Spinal cord (tissue), 10 donors: ENCODE data around the gene FOXN3. TPM values are rescaled to one million over a fixed set of nuclear protein-coding genes. Genes with fewer than 3 reads are reported as not detected.

Experiments
- DNase-seq, 6 donors: peaks; one replicate each; pipeline versions ENCODE4 v3.0.0 to v3.0.0-alpha.2; 2013 to 2015; ENCODE audit warnings: low spot score in 6 of 6, low read depth in 4 of 6
- H3K27ac ChIP-seq: one replicate; pipeline ENCODE4 v1.5.1; 2013; ENCODE audit warnings: low read depth, low read length, control low read depth
- H3K27me3 ChIP-seq: one replicate; pipeline ENCODE4 v1.6.1; 2013; ENCODE audit warnings: low read length; ENCODE audit not compliant: control insufficient read depth, insufficient read depth
- H3K36me3 ChIP-seq: one replicate; pipeline ENCODE4 v1.6.1; 2013; ENCODE audit warnings: low read length; ENCODE audit not compliant: control insufficient read depth, insufficient read depth
- H3K4me1 ChIP-seq: one replicate; pipeline ENCODE4 v1.6.1; 2013; ENCODE audit warnings: low read length; ENCODE audit not compliant: control insufficient read depth, insufficient read depth
- H3K4me3 ChIP-seq: one replicate; pipeline ENCODE4 v1.5.1; 2013; ENCODE audit warnings: low read depth, low read length, control low read depth
- H3K9me3 ChIP-seq: one replicate; pipeline ENCODE4 v1.6.1; 2013; ENCODE audit warnings: low read length; ENCODE audit not compliant: control insufficient read depth, insufficient read depth
- WGBS: methylation state at CpG from one replicate; pipeline ENCODE4 v1.1.5; 2013; ENCODE audit warnings: missing lambda C conversion rate; ENCODE audit not compliant: insufficient coverage; 5-methylcytosine and 5-hydroxymethylcytosine counted together
- polyA plus RNA-seq, 2 donors: library from polyadenylated mRNA; unstranded; fragments of 120-200 nt; gene quantifications; one replicate each; pipeline ENCODE4 v1.2.1, GENCODE V29; 2013; ENCODE audit not compliant: insufficient read length in 2 of 2
- total RNA-seq, 2 donors: library from RNA; depleted of rRNA in 1 of 2; stranded (reverse); fragments of 120-200 nt in 1 of 2; fragments of >200 nt in 1 of 2; gene quantifications; one replicate each; pipeline versions ENCODE4 v1.2.3 to v1.2.4, GENCODE V29; 2013 to 2014
- donor health status: healthy.

The FOXN3 gene
- total and polyA plus RNA-seq, 4 donors, result 37.8 to 56.8 (median 46.8) TPM

- Histone ChIP-seq H3K27me3 (no peaks in the 10 kb centered on the region), H3K4me1 (peaks cover 14% of the 10 kb centered on the region), H3K4me3 (no peak overlapping the region), H3K36me3 (peaks cover 9% of the 10 kb centered on the region), H3K27ac (no peak overlapping the region), H3K9me3 (no peaks in the 10 kb centered on the region)
- WGBS, result 92% methylated on average over 10 of the region's 14 CpGs
- no peak for DNase-seq
Observed at GRCh38 chr14:89180546-89180945, 236.5 kb downstream of the FOXN3 start.

- H3K27me3 ChIP-seq, result no peaks in the 10 kb centered on the region
- H3K27ac ChIP-seq, result no peak overlapping the region
- H3K4me1 ChIP-seq, result peaks cover 8% of the 10 kb centered on the region
- no peak overlapping the region for H3K4me3 ChIP-seq
- WGBS, result 94% methylated on average over 8 of the region's 13 CpGs
- peaks cover 9% of the 10 kb centered on the region for H3K36me3 ChIP-seq
- H3K9me3 ChIP-seq, result no peaks in the 10 kb centered on the region
- no peak for DNase-seq
Observed at GRCh38 chr14:89179891-89180404, 237.1 kb downstream of the FOXN3 start.

GRCh38 chr14:89178800-89179535 is 238.1 kb downstream of the FOXN3 start:
- no peak for DNase-seq
- H3K27me3 ChIP-seq, result no peaks in the 10 kb centered on the region
- H3K9me3 ChIP-seq, result no peaks in the 10 kb centered on the region
- 88% methylated on average over 5 of the region's 7 CpGs for whole genome bisulfite sequencing
- H3K4me3 ChIP-seq, result no peak overlapping the region
- no peaks in the 10 kb centered on the region for H3K4me1 ChIP-seq
- H3K27ac ChIP-seq, result no peak overlapping the region
- peaks cover 9% of the 10 kb centered on the region for H3K36me3 ChIP-seq

- H3K27ac ChIP-seq, result no peak overlapping the region
- H3K4me3 ChIP-seq, result no peak overlapping the region
- 100% methylated on average over 1 of the region's 2 CpGs for WGBS
Observed at GRCh38 chr14:89178376-89178775, 238.7 kb downstream of the FOXN3 start.

GRCh38 chr14:89175881-89176799 is 240.9 kb downstream of the FOXN3 start:
- Histone ChIP-seq H3K36me3 (peaks cover 11% of the 10 kb centered on the region), H3K27me3 (no peaks in the 10 kb centered on the region), H3K9me3 (peaks cover 2% of the 10 kb centered on the region), H3K4me3 (no peak overlapping the region), H3K4me1 (no peaks in the 10 kb centered on the region), H3K27ac (no peak overlapping the region)
- 34% methylated on average over 2 of the region's 8 CpGs for WGBS
- peak in 1 of 6 donors; percentile 45 for DNase-seq

More at GRCh38 chr14:89178376-89178775, 238.7 kb downstream of the FOXN3 start:
- Histone ChIP-seq H3K9me3 (no peaks in the 10 kb centered on the region), H3K4me1 (no peaks in the 10 kb centered on the region), H3K27me3 (no peaks in the 10 kb centered on the region), H3K36me3 (peaks cover 11% of the 10 kb centered on the region)
- DNase-seq, result no peak

GRCh38 chr14:89171628-89172027 is 245.4 kb downstream of the FOXN3 start:
- Histone ChIP-seq H3K9me3 (peaks cover 2% of the 10 kb centered on the region), H3K4me1 (no peaks in the 10 kb centered on the region), H3K4me3 (no peak overlapping the region), H3K36me3 (peaks cover 2% of the 10 kb centered on the region), H3K27ac (no peak overlapping the region), H3K27me3 (no peaks in the 10 kb centered on the region)
- DNase-seq, result no peak

GRCh38 chr14:89171168-89171567 is 245.9 kb downstream of the FOXN3 start:
- H3K27me3 ChIP-seq, result no peaks in the 10 kb centered on the region
- DNase-seq, result no peak
- H3K9me3 ChIP-seq, result peaks cover 2% of the 10 kb centered on the region
- H3K27ac ChIP-seq, result no peak overlapping the region
- WGBS, result no CpG with 5 or more reads among the region's 2 CpGs
- no peak overlapping the region for H3K4me3 ChIP-seq
- peaks cover 2% of the 10 kb centered on the region for H3K36me3 ChIP-seq
- no peaks in the 10 kb centered on the region for H3K4me1 ChIP-seq

- 90% methylated on average over 6 of the region's 6 CpGs for WGBS
- Histone ChIP-seq H3K36me3 (peaks cover 6% of the 10 kb centered on the region), H3K4me3 (no peak overlapping the region), H3K27ac (no peak overlapping the region), H3K27me3 (no peaks in the 10 kb centered on the region), H3K4me1 (peaks cover 9% of the 10 kb centered on the region), H3K9me3 (peaks cover 2% of the 10 kb centered on the region)
- no peak for DNase-seq
Observed at GRCh38 chr14:89167705-89168104, 249.3 kb downstream of the FOXN3 start.

GRCh38 chr14:89166633-89167032 is 250.4 kb downstream of the FOXN3 start:
- no peaks in the 10 kb centered on the region for H3K27me3 ChIP-seq
- no CpG with 5 or more reads among the region's 4 CpGs for WGBS
- H3K36me3 ChIP-seq, result peaks cover 14% of the 10 kb centered on the region
- DNase-seq, result no peak
- no peak overlapping the region for H3K4me3 ChIP-seq
- H3K4me1 ChIP-seq, result peaks cover 9% of the 10 kb centered on the region
- no peaks in the 10 kb centered on the region for H3K9me3 ChIP-seq
- H3K27ac ChIP-seq, result no peak overlapping the region
